Esophagus muscularis mucosa (tissue), 3 donors: ENCODE data around the gene LYL1.

Experiments used
- EP300 ChIP-seq: sonication (generic); formaldehyde crosslinking; IDR thresholded peaks from one replicate; pipeline ENCODE4 v1.6.1; 2017; ENCODE audit warnings: antibody characterized with exemption
- POLR2AphosphoS5 ChIP-seq, 2 donors: sonication (generic); formaldehyde crosslinking; IDR thresholded peaks; one replicate each; pipeline ENCODE4 v1.6.1; 2017; ENCODE audit warnings: antibody characterized with exemption in 2 of 2

DNA sequence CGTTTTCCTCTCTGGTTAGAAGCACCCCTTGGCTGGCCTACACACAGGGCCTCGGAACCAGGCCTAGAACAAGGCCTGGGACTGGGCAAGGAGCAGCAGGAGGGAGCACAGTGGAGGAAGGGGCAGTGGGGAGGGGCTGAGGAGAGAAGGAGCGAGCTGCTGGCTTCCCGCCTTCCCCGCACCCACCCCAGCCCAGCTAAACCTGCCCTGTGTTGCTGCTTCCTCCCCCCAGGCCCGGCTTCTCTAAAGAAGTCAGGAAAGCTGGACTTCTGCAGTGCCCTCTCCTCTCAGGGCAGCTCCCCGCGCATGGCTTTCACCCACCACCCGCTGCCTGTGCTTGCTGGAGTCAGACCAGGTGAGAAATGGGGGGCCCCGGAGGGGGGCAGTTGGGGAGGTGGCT is 24.3 kb downstream of the LYL1 start:
- TF ChIP-seq POLR2AphosphoS5 (IDR thresholded peaks at IDR 0.05) (no peak), EP300 (no peak)
